WTC11 (cell line): Measurements from ENCODE around the gene FHIT. TPM values are rescaled to one million over a fixed set of nuclear protein-coding genes. Genes with fewer than 3 reads are reported as not detected.

Experiments
- ATAC-seq: fragments of 200-7000 bp; cut with Tn5 transposase; 2 replicates; pipeline ENCODE4 v1.10.0; 2021; ENCODE audit warnings: mild to moderate bottlenecking, moderate library complexity
- CTCF ChIA-PET: fragments of 300-600 bp; sonication (Branson Sonifier 250); formaldehyde crosslinking; loops from one replicate; lab custom pipeline; 2021; ENCODE audit warnings: antibody characterized with exemption; lab: Charles Lee
- POLR2A ChIA-PET: fragments of 350-600 bp; sonication (Branson Sonifier 250); formaldehyde crosslinking; loops from one replicate; lab custom pipeline; 2021; ENCODE audit warnings: antibody characterized with exemption; lab: Charles Lee
- DNase-seq: peaks from one replicate; pipeline ENCODE4 v3.0.0; 2021; ENCODE audit warnings: low spot score
- H3K27ac Mint-ChIP-seq: 2 replicates; pipeline ENCODE4 v1.8.0; 2021; ENCODE audit warnings: mixed read lengths
- H3K27me3 Mint-ChIP-seq: 2 replicates; pipeline ENCODE4 v1.8.0; 2021; ENCODE audit warnings: low read depth, mild to moderate bottlenecking, moderate library complexity, mixed read lengths
- H3K36me3 Mint-ChIP-seq: 2 replicates; pipeline ENCODE4 v1.8.0; 2021; ENCODE audit warnings: mixed read lengths
- H3K4me1 Mint-ChIP-seq: 2 replicates; pipeline ENCODE4 v1.8.0; 2022; ENCODE audit warnings: mixed read lengths
- H3K4me3 Mint-ChIP-seq: 2 replicates; pipeline ENCODE4 v1.8.0; 2021; ENCODE audit warnings: mild to moderate bottlenecking, moderate library complexity, mixed read lengths
- H3K9me3 Mint-ChIP-seq: 2 replicates; pipeline ENCODE4 v1.8.0; 2021; ENCODE audit warnings: mixed read lengths
- ELF4 ChIP-seq: sonication (generic); formaldehyde crosslinking; IDR thresholded peaks from 2 replicates; pipeline ENCODE4 v1.8.1; 2022; ENCODE audit warnings: low read depth, mild to moderate bottlenecking, moderate library complexity, missing genetic modification reagents
- EMX1 ChIP-seq: fragments of 250-450 bp; sonication (Bioruptor Pico); IDR thresholded peaks from 2 replicates; pipeline ENCODE4 v1.8.0; 2021; ENCODE audit warnings: mild to moderate bottlenecking
- FOXP1 ChIP-seq: sonication (generic); formaldehyde crosslinking; IDR thresholded peaks from 2 replicates; pipeline ENCODE4 v1.8.0; 2022; ENCODE audit warnings: missing genetic modification reagents, mild to moderate bottlenecking, moderate library complexity, borderline replicate concordance
- IRF1 ChIP-seq: sonication (generic); formaldehyde crosslinking; IDR thresholded peaks from 2 replicates; pipeline ENCODE4 v1.8.0; 2023; ENCODE audit warnings: missing genetic modification reagents
- IRF2 ChIP-seq: sonication (generic); formaldehyde crosslinking; IDR thresholded peaks from 2 replicates; pipeline ENCODE4 v1.8.0; 2022; ENCODE audit warnings: low read depth, missing genetic modification reagents, borderline replicate concordance
- JUN ChIP-seq: sonication (generic); formaldehyde crosslinking; IDR thresholded peaks from 2 replicates; pipeline ENCODE4 v1.8.0; 2023; ENCODE audit warnings: mild to moderate bottlenecking, missing genetic modification reagents
- MYBL2 ChIP-seq: sonication (generic); formaldehyde crosslinking; IDR thresholded peaks from 2 replicates; pipeline ENCODE4 v1.8.1; 2023; ENCODE audit warnings: mild to moderate bottlenecking, moderate library complexity, missing genetic modification reagents
- NFE2L1 ChIP-seq: sonication (generic); formaldehyde crosslinking; IDR thresholded peaks from 2 replicates; pipeline ENCODE4 v1.8.1; 2023; ENCODE audit warnings: missing genetic modification reagents
- NFYB ChIP-seq: sonication (generic); formaldehyde crosslinking; conservative IDR thresholded peaks from 2 replicates; pipeline ENCODE4 v1.8.0; 2022; ENCODE audit warnings: low read depth, missing genetic modification reagents
- NR3C1 ChIP-seq: sonication (generic); formaldehyde crosslinking; conservative IDR thresholded peaks from 2 replicates; pipeline ENCODE4 v1.8.1; 2023; ENCODE audit warnings: low read depth, mild to moderate bottlenecking, missing genetic modification reagents
- PRDM15 ChIP-seq: sonication (generic); formaldehyde crosslinking; IDR thresholded peaks from 2 replicates; pipeline ENCODE4 v1.8.0; 2022; ENCODE audit warnings: missing genetic modification reagents
- RELA ChIP-seq: sonication (generic); formaldehyde crosslinking; IDR thresholded peaks from 2 replicates; pipeline ENCODE4 v1.8.1; 2022; ENCODE audit warnings: missing genetic modification reagents, mild to moderate bottlenecking, borderline replicate concordance
- STAT6 ChIP-seq: sonication (generic); formaldehyde crosslinking; conservative IDR thresholded peaks from 2 replicates; pipeline ENCODE4 v1.8.1; 2023; ENCODE audit warnings: mild to moderate bottlenecking, low read depth, missing genetic modification reagents, moderate library complexity
- USF1 ChIP-seq: sonication (generic); formaldehyde crosslinking; IDR thresholded peaks from 2 replicates; pipeline ENCODE4 v1.8.0; 2022; ENCODE audit warnings: mild to moderate bottlenecking, missing genetic modification reagents
- ZMAT4 ChIP-seq: fragments of 250-450 bp; sonication (Bioruptor Pico); IDR thresholded peaks from 2 replicates; pipeline ENCODE4 v1.9.0; 2021; ENCODE audit warnings: mild to moderate bottlenecking
- ZNF121 ChIP-seq: sonication (generic); formaldehyde crosslinking; IDR thresholded peaks from 2 replicates; pipeline ENCODE4 v1.8.0; 2023; ENCODE audit warnings: missing genetic modification reagents
- ZNF423 ChIP-seq: fragments of 250-450 bp; sonication (Bioruptor Pico); IDR thresholded peaks from 2 replicates; pipeline ENCODE4 v2.1.2; 2022; ENCODE audit warnings: mild to moderate bottlenecking, moderate library complexity
- ZNF671 ChIP-seq: fragments of 250-450 bp; sonication (Bioruptor Pico); IDR thresholded peaks from 2 replicates; pipeline ENCODE4 v1.8.0; 2021; ENCODE audit warnings: mild to moderate bottlenecking
- total RNA-seq: library from RNA; stranded (reverse); gene quantifications from 3 replicates; pipeline ENCODE4 v1.2.3, GENCODE V29; 2021
- TF ChIP-seq, protein P1 (sequence below): fragments of 250-450 bp; sonication (Bioruptor Pico); IDR thresholded peaks from 2 replicates; pipeline ENCODE4 v1.8.0; 2021; ENCODE audit warnings: mild to moderate bottlenecking

The FHIT gene
- total RNA-seq, 1 experiment from 2014 or later, result 2.6 TPM

GRCh38 chr3:60153221-60153999 is 1097.8 kb downstream of the FHIT start (continued):
- TF ChIP-seq NR3C1 (CRISPR knock-in tag), result no peak

DNA sequence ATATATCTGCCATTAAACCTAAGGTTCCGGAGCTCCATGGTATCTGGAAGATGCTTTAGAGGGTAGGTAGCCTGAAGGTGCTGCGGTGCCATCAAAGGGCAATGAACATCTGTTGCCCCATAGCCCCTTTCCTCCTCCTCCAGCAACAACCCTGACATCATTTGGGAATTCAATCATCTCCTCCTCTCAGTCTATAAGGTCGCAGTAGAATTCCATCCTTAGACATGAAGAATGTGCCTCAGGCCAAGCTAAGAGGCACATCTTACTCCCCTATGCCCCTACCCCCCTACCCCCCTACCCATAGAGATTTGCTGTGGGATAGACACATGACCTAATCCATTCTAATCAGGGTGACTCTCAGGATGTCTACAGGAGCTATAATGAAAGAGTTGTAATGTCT is 1101.8 kb downstream of the FHIT start:
- no peak for TF ChIP-seq MYBL2
- no peak for TF ChIP-seq IRF2 (CRISPR knock-in tag)
- TF ChIP-seq ZNF423 (CRISPR knock-in tag), result no peak
- no peak for TF ChIP-seq EMX1 (CRISPR knock-in tag)
- no peak for TF ChIP-seq IRF1
- TF ChIP-seq STAT6 (CRISPR knock-in tag), result no peak
- no peak for TF ChIP-seq ZMAT4 (CRISPR knock-in tag)
- no peak for TF ChIP-seq ZNF121 (CRISPR knock-in tag)
- no peak for TF ChIP-seq ZNF671
- TF ChIP-seq ELF4 (CRISPR knock-in tag), result no peak
- TF ChIP-seq JUN (CRISPR knock-in tag), result no peak
- TF ChIP-seq NFYB (CRISPR knock-in tag), result no peak
- no peak for TF ChIP-seq USF1 (CRISPR knock-in tag)
- no peak for TF ChIP-seq PRDM15 (CRISPR knock-in tag)
- TF ChIP-seq FOXP1, result no peak
- no peak for TF ChIP-seq RELA (CRISPR knock-in tag)
- no peak for TF ChIP-seq NFE2L1 (CRISPR knock-in tag)
- TF ChIP-seq, protein P1, sequence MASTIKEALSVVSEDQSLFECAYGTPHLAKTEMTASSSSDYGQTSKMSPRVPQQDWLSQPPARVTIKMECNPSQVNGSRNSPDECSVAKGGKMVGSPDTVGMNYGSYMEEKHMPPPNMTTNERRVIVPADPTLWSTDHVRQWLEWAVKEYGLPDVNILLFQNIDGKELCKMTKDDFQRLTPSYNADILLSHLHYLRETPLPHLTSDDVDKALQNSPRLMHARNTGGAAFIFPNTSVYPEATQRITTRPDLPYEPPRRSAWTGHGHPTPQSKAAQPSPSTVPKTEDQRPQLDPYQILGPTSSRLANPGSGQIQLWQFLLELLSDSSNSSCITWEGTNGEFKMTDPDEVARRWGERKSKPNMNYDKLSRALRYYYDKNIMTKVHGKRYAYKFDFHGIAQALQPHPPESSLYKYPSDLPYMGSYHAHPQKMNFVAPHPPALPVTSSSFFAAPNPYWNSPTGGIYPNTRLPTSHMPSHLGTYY (CRISPR knock-in tag), result no peak
- no peak for DNase-seq
- Mint-ChIP-seq H3K27ac (no peak overlapping the region), H3K27me3 (no peaks in the 10 kb centered on the region), H3K36me3 (no peaks in the 10 kb centered on the region), H3K4me3 (no peak overlapping the region), H3K4me1 (peaks cover 8% of the 10 kb centered on the region; the same call in 1 of the 2 replicates), H3K9me3 (no peaks in the 10 kb centered on the region)
- ChIA-PET CTCF (no interaction called here), POLR2A (no interaction called here)
- ATAC-seq, result no peak
